Activated CD8-positive, alpha-beta memory T cell treated with anti-CD3 and anti-CD28 coated beads, Interleukin-2, amount 50 U/mL, for 4 hours (primary cell): Measurements from ENCODE around the gene UBA1.
"Not testable (repeated sequence)": the region's sequence is repeated elsewhere in the genome, so short reads cannot be mapped to it uniquely, and the experiment has no call there.

Source experiments
- DNase-seq: peaks from one replicate; pipeline ENCODE4 v3.0.0-alpha.2; 2020

Gene UBA1

GRCh38 chrX:47232197-47232802 lies 38.7 kb downstream of the UBA1 start:
- DNase-seq, result no peak

GRCh38 chrX:47232803-47233332 lies 39.2 kb downstream of the UBA1 start, which contains the start of gene USP11:
TSS of gene USP11 (plus strand) at chrX:47233009. CDS start at chrX:47233044, 35 bp downstream.
- DNase-seq, result peak; percentile 59

GRCh38 chrX:47233333-47234113 lies 39.9 kb downstream of the UBA1 start:
- peak; percentile 96 for DNase-seq

- no peak for DNase-seq
Observed at GRCh38 chrX:47234583-47234982, 41.0 kb downstream of the UBA1 start.

GRCh38 chrX:47235691-47236103 lies 42.1 kb downstream of the UBA1 start:
- no peak for DNase-seq

- no peak for DNase-seq
Observed at GRCh38 chrX:47239199-47239598, 45.6 kb downstream of the UBA1 start.

GRCh38 chrX:47239898-47240545 lies 46.4 kb downstream of the UBA1 start:
- DNase-seq, result no peak

- DNase-seq, result no peak
Observed at GRCh38 chrX:47240619-47241018, 47.0 kb downstream of the UBA1 start.

- no peak for DNase-seq
Observed at GRCh38 chrX:47241201-47242011, 47.8 kb downstream of the UBA1 start.

GRCh38 chrX:47242321-47242720 lies 48.7 kb downstream of the UBA1 start:
- DNase-seq, result no peak

GRCh38 chrX:47243351-47243750 lies 49.7 kb downstream of the UBA1 start:
- no peak for DNase-seq

- DNase-seq, result no peak
Observed at GRCh38 chrX:47244676-47245075, 51.0 kb downstream of the UBA1 start.

- DNase-seq, result no peak
Observed at GRCh38 chrX:47245156-47245555, 51.5 kb downstream of the UBA1 start.

GRCh38 chrX:47247206-47247998 lies 53.8 kb downstream of the UBA1 start:
- no peak for DNase-seq

GRCh38 chrX:47247999-47248320 lies 54.3 kb downstream of the UBA1 start:
- no peak for DNase-seq

- no peak for DNase-seq
Observed at GRCh38 chrX:47248576-47248975, 54.9 kb downstream of the UBA1 start.

GRCh38 chrX:47250017-47250347 lies 56.4 kb downstream of the UBA1 start:
- DNase-seq, result no peak

GRCh38 chrX:47257620-47258019 lies 64.0 kb downstream of the UBA1 start:
- DNase-seq, result not testable (repeated sequence)
